ENCODE data around the gene SLC41A1. TPM values are rescaled to one million over a fixed set of nuclear protein-coding genes. Genes with fewer than 3 reads are reported as not detected.

The SLC41A1 gene
- total RNA-seq, 1 donor from 2014 or later, result 35.2 TPM

DNA sequence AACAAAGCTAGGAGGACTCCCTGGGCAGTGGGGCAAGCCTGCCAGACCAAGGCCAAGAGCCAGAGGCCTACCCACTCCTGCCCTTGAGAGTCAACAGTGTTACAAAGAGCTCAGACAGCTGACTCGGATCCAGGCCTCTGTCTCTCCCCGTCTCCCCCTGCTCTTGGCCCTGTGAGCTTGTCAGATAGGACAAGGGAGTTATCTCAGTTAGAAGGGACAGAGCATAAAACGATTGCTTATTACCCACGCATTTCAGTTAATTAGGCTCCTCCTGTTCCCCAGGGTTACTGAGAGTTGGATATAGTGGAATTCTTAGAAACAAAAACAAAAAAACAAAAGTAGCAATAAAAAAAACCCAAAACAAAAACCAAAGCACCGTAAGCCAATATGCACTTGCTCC lies 1.3 kb downstream of the SLC41A1 start:
- Mint-ChIP-seq H3K9me3 (ENCODE audit: unreplicated experiment) (no peaks in the 10 kb centered on the region), H3K36me3 (ENCODE audit: low read depth, unreplicated experiment) (peaks cover 15% of the 10 kb centered on the region), H3K4me1 (ENCODE audit: unreplicated experiment) (peaks cover 44% of the 10 kb centered on the region), H3K27me3 (ENCODE audit: unreplicated experiment) (peaks cover 13% of the 10 kb centered on the region), H3K4me3 (ENCODE audit: unreplicated experiment) (peak overlapping the region; percentile 94), H3K27ac (ENCODE audit: unreplicated experiment) (peak overlapping the region; percentile 88)
- no peak for DNase-seq (ENCODE audit: low spot score)
- no peak for TF ChIP-seq CTCF (IDR thresholded peaks at IDR 0.05; ENCODE audit: unreplicated experiment)

DNA sequence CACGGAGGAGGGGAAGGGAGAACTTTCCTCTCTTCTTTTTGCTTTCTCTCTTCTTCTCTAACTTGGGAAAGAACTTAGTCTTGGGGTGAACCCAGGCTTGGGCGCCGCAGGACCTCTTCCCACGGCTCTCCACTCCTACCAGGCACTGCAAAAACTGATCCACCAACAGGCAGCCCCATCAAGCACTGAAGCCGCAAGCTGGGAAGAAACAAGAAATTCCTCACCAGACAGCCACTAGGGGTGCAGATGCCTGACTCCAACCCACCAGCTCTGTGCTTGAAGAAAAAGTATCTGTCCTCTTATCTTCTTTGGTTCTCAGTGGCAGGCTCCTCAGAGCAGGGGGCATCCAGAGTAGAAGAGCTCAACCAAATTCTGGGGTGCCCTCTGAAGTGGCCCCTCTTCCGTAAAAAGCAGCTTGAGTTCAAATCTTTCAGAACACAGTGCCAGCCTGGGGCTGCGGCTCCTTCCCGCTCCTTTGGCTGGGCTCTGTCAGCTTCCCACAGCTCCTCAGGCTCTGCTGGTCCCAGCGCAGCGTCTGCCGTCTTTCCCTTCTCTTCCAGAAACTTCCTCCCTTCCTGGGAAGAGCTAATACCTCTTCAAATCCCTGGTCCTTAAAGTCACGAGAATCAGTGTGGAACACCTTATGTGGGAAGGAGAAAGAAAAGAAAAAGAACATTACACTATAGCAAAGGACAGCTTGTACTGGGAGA lies 2.4 kb downstream of the SLC41A1 start:
- Mint-ChIP-seq H3K9me3 (ENCODE audit: unreplicated experiment) (no peaks in the 10 kb centered on the region), H3K4me1 (ENCODE audit: unreplicated experiment) (peaks cover 40% of the 10 kb centered on the region), H3K36me3 (ENCODE audit: low read depth, unreplicated experiment) (peaks cover 15% of the 10 kb centered on the region), H3K27ac (ENCODE audit: unreplicated experiment) (no peak overlapping the region), H3K4me3 (ENCODE audit: unreplicated experiment) (peak overlapping the region; percentile 63), H3K27me3 (ENCODE audit: unreplicated experiment) (peaks cover 13% of the 10 kb centered on the region)
- peak; percentile 25 for DNase-seq (ENCODE audit: low spot score)
- peak; percentile 30 for TF ChIP-seq CTCF (IDR thresholded peaks at IDR 0.05; ENCODE audit: unreplicated experiment)

GRCh38 chr1:205809942-205810345 lies 3.1 kb downstream of the SLC41A1 start:
- Mint-ChIP-seq H3K4me1 (ENCODE audit: unreplicated experiment) (peaks cover 43% of the 10 kb centered on the region), H3K9me3 (ENCODE audit: unreplicated experiment) (no peaks in the 10 kb centered on the region), H3K27me3 (ENCODE audit: unreplicated experiment) (peaks cover 13% of the 10 kb centered on the region), H3K4me3 (ENCODE audit: unreplicated experiment) (no peak overlapping the region), H3K27ac (ENCODE audit: unreplicated experiment) (no peak overlapping the region), H3K36me3 (ENCODE audit: low read depth, unreplicated experiment) (peaks cover 15% of the 10 kb centered on the region)
- no peak for TF ChIP-seq CTCF (IDR thresholded peaks at IDR 0.05; ENCODE audit: unreplicated experiment)
- DNase-seq (ENCODE audit: low spot score), result no peak

DNA sequence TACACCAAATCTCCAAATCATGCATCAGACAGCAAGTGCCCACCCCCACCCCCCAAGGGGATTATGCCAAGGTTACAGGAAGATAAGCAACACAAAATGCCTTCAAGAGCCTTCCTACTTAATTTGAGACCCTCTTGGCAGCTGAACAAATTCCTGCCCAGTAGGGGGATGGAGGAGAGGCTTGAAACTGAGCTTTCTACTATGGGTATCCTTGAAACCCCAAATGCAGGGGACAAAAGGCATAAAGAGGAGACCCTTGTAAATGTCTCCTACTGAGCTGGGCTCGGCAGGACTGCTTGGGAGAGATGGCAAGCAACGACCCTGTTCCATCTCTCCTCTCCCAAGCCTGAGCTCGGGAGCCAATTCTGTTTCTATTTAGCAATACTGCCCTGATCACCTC lies 3.5 kb downstream of the SLC41A1 start:
- H3K27me3 Mint-ChIP-seq (ENCODE audit: unreplicated experiment), result peaks cover 13% of the 10 kb centered on the region
- TF ChIP-seq CTCF (IDR thresholded peaks at IDR 0.05; ENCODE audit: unreplicated experiment), result no peak
- H3K9me3 Mint-ChIP-seq (ENCODE audit: unreplicated experiment), result no peaks in the 10 kb centered on the region
- no peak for DNase-seq (ENCODE audit: low spot score)
- H3K4me1 Mint-ChIP-seq (ENCODE audit: unreplicated experiment), result peaks cover 43% of the 10 kb centered on the region
- no peak overlapping the region for H3K4me3 Mint-ChIP-seq (ENCODE audit: unreplicated experiment)
- H3K27ac Mint-ChIP-seq (ENCODE audit: unreplicated experiment), result no peak overlapping the region
- H3K36me3 Mint-ChIP-seq (ENCODE audit: low read depth, unreplicated experiment), result peaks cover 15% of the 10 kb centered on the region

DNA sequence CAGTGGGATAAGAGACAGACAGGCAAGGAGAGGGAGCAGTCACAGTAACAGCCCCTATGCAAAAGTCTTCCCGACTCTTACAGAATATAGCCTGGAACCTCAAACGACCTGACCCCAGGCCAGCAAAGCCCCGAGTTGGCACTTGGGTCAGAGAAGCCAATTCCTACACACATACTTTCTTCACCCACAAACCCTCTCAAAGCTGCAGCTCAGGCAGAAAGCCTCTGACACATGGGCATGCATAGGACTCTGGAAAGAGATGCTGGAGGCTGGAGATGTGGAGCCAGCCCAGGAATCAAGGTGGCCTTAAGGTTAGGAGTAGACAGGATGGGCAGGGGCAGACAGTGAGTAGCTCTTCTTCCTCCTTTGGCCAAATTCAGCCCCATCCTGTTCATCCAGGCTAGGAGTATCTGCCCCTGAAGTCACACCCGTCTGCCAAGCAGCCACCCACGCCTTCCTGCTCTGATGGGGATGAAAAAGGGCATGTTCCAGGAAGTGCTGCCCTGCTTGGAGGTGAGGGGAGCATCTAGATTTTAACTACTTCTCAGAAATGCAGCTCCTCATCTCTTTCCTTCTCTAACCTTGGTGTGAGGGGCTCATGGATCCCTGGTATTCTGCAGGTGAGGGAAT lies 7.8 kb downstream of the SLC41A1 start:
- H3K27me3 Mint-ChIP-seq (ENCODE audit: unreplicated experiment), result no peaks in the 10 kb centered on the region
- TF ChIP-seq CTCF (IDR thresholded peaks at IDR 0.05; ENCODE audit: unreplicated experiment), result no peak
- no peaks in the 10 kb centered on the region for H3K9me3 Mint-ChIP-seq (ENCODE audit: unreplicated experiment)
- DNase-seq (ENCODE audit: low spot score), result no peak
- H3K4me3 Mint-ChIP-seq (ENCODE audit: unreplicated experiment), result no peak overlapping the region
- no peak overlapping the region for H3K27ac Mint-ChIP-seq (ENCODE audit: unreplicated experiment)
- peaks cover 14% of the 10 kb centered on the region for H3K36me3 Mint-ChIP-seq (ENCODE audit: low read depth, unreplicated experiment)
- H3K4me1 Mint-ChIP-seq (ENCODE audit: unreplicated experiment), result peaks cover 14% of the 10 kb centered on the region
